T-helper 1 cell treated with Interleukin-12 subunit alpha and Interleukin-12 subunit beta and Interleukin-4 antibody, amounts not matched to agents 30 ng/mL and 1 ng/mL, for 36 hours (primary cell): ENCODE results near the gene CD320. TPM values are rescaled to one million over a fixed set of nuclear protein-coding genes. Genes with fewer than 3 reads are reported as not detected.

ENCODE experiments used
- intact Hi-C: fragments of 100-400 bp; cut with micrococcal nuclease; formaldehyde crosslinking; loops from one replicate; pipeline ENCODE4 v1.15.1; 2024
- total RNA-seq: library from RNA; stranded (reverse); gene quantifications from 2 replicates; pipeline ENCODE4 v1.2.3, GENCODE V29; 2022

Gene CD320
- total RNA-seq, 1 donor from 2014 or later: 55.9 TPM

DNA sequence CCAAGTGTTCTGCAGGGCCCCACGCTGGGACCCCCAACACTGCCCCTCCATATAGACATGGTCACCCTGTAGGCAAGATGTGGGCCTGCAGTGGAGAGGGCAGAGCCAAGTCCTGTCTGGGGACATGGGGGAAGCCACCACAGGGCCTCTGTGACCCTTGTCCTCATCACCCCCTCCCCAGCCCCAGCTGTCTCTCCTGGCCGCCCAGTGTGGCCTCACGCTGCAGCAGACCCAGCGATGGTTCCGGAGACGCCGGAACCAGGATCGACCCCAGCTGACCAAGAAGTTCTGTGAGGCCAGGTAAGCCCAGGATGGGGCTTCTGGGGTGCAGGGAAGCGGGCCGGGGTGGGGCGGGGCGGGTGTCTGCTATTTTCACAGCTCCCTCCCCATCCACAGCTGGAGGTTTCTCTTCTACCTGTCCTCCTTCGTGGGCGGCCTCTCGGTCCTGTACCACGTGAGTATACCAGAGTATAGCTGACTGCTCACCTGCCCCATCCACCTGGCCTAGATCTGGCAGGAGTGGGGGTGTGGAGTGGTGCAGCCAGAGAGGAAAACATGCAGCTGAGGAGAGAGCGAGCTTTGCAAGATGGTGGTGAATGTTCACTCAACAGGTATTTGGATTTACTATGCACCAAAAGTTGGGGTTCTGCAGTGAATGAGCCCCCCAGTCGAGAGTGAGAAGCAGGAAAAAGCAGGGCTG, 52.6 kb downstream of the CD320 start:
- intact Hi-C loops: no loop called here

DNA sequence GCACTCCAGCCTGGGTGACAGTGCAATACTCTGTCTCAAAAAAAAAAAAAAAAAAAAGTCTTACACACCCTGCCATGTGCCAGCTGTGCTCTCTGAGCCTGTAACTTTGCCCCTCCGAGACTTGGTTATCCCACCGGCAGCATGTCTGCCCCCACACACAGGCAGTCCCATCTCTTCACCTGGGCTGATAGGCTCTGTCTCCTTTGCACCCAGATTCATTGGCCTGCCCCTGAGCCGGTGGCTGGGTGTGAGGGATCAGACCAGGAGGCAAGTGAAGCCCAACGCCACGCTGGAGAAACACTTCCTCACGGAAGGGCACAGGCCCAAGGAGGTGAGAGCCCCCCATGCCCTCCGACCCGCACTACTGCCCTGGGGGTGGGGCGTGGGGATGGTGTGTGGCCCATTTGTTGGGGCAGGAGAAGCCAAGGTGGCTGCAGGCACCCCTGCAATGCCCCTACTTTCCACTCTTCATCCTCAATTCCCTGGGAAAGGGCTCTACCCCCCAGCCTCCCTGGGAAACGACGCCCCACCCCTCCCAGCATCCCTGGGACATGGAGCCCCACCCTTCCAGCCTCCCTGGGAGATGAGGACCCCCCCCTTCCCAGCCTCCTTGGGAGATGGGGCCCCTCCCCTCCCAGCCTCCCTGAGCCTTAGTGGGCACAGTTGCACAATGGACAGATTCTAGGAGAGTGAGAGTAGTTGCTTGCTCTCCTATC, 53.7 kb downstream of the CD320 start:
- intact Hi-C loops: loop anchor here (5.0 kb wide), 1 partner anchor 47 kb away; the partner anchor contains the start of gene CERS4

DNA sequence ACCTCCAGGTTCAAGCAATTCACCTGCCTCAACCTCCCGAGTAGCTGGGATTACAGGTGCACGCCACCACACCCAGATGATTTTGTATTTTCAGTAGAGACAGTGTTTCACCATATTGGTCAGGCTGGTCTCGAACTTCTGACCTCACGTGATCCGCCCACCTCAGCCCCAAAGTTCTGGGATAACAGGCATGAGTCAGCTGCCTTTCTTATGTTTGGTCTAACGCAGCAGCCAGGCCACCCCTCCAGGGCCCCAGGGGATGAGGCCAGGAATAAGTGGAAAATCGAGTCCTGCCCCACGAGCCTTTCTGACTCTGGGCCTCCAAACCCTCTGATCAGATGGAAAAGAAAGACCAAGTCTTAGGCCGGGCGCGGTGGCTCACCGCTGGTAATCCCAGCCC, 54.5 kb downstream of the CD320 start:
- intact Hi-C loops: loop anchor here (1.0 to 5.0 kb wide), 5 partner anchors 46 to 309 kb away; partner anchors contain the start of gene CERS4

DNA sequence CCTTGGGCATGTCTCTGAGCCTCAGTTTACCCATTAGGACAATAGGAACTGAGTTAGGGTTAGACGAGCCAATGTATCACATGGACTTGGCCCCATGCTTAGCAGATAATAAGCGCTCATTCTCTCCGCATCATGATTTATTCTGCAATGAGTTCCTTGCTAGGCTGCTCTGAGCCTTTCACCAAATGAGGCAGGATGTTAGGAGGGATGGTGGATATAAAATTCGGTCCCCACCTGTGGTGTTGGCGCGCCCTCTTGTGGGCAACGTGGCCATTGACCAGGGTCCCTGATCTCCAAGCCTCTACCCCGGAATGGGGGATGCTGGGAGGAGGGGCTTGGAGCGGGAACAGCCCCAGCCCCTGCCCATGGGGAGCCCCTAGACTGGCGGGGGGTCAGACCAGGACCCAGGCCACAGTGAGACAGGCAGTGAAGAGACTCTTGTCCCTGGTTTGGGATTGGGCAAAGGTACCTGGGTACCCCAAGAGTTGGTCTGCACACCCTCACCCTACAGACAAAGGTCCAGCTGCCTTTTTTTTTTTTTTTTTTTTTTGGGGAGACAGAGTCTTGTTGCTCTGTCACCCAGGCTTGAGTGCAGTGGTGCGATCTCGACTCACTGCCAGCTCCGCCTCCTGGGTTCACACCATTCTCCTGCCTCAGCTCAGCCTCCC, 55.1 kb downstream of the CD320 start:
- intact Hi-C loops: loop anchor here (1.0 to 5.0 kb wide), 5 partner anchors 46 to 309 kb away; partner anchors contain the start of gene CERS4

Other genes starting within 250 kb of the CD320 start
- gene FBN3, start 158.8 kb downstream of the CD320 start, total RNA-seq: 0.02 TPM in 2 replicates
- gene CERS4, start 99.0 kb downstream of the CD320 start, total RNA-seq: 29.8 and 37.2 TPM in 2 replicates
- 45.6 and 46.6 TPM in 2 replicates for gene NDUFA7, start 13.0 kb upstream of the CD320 start, total RNA-seq
- gene RPS28, start 13.1 kb upstream of the CD320 start, total RNA-seq: 1,918 and 1,996 TPM in 2 replicates
- 1.1 and 1.5 TPM in 2 replicates for gene KANK3, start 34.9 kb upstream of the CD320 start, total RNA-seq
- 0.68 and 0.74 TPM in 2 replicates for gene ANGPTL4, start 55.8 kb upstream of the CD320 start, total RNA-seq
- gene RAB11B, start 82.0 kb upstream of the CD320 start, total RNA-seq: 93.7 and 102 TPM in 2 replicates
- gene MARCHF2, start 104.9 kb upstream of the CD320 start, total RNA-seq: 19.0 and 23.9 TPM in 2 replicates
- gene HNRNPM, start 136.6 kb upstream of the CD320 start, total RNA-seq: 280 and 289 TPM in 2 replicates
- 1.2 and 1.7 TPM in 2 replicates for gene PRAM1, start 194.3 kb upstream of the CD320 start, total RNA-seq
- gene ZNF414, start 205.8 kb upstream of the CD320 start, total RNA-seq: 32.5 and 32.6 TPM in 2 replicates